Caco-2 (cell line): Measurements from ENCODE around the gene SCNN1G. TPM values are rescaled to one million over a fixed set of nuclear protein-coding genes. Genes with fewer than 3 reads are reported as not detected.

Experiments
- BruUV-seq: library from RNA; stranded (reverse); fragments of 400-500 nt; replicated peaks from 2 replicates; lab custom pipeline; 2021; lab: Mats Ljungman, UMichigan
- CTCF ChIA-PET: fragments of 300-600 bp; sonication (Branson Sonifier 250); formaldehyde crosslinking; loops from one replicate; lab custom pipeline; 2022; ENCODE audit warnings: antibody characterized with exemption; lab: Charles Lee
- POLR2A ChIA-PET: fragments of 300-600 bp; sonication (Branson Sonifier 250); formaldehyde crosslinking; loops from one replicate; lab custom pipeline; 2022; ENCODE audit warnings: antibody characterized with exemption; lab: Charles Lee
- DNase-seq, 2 experiments: peaks; one replicate each; pipeline versions ENCODE4 v3.0.0 to v3.0.0-alpha.2; 2020 to 2022
- H3K27me3 ChIP-seq: replicated peaks from 2 replicates; pipeline ENCODE4 v1.6.0; 2011; ENCODE audit warnings: low read length; ENCODE audit not compliant: control insufficient read depth, insufficient read depth
- H3K36me3 ChIP-seq: 2 replicates; pipeline ENCODE4 v1.5.1; 2011; ENCODE audit warnings: low read length; ENCODE audit not compliant: control insufficient read depth, insufficient read depth
- H3K4me1 ChIP-seq: fragments of 250-450 bp; sonication (Bioruptor Pico); 2 replicates; pipeline ENCODE4 v1.5.1; 2020; ENCODE audit warnings: mild to moderate bottlenecking
- H3K4me3 ChIP-seq: 2 replicates; pipeline ENCODE4 v1.5.1; 2011; ENCODE audit warnings: low read depth, mild to moderate bottlenecking, control low read depth, low read length
- H3K9me3 ChIP-seq: fragments of 250-450 bp; sonication (Bioruptor Pico); 2 replicates; pipeline ENCODE4 v1.5.1; 2020; ENCODE audit warnings: mild to moderate bottlenecking, moderate library complexity
- H3K27ac Mint-ChIP-seq: one replicate; pipeline ENCODE4 v1.8.0; 2022; ENCODE audit warnings: mixed read lengths; ENCODE audit not compliant: unreplicated experiment
- H3K27me3 Mint-ChIP-seq: one replicate; pipeline ENCODE4 v1.8.0; 2022; ENCODE audit warnings: mixed read lengths; ENCODE audit not compliant: insufficient read depth, unreplicated experiment
- H3K36me3 Mint-ChIP-seq: one replicate; pipeline ENCODE4 v1.8.0; 2022; ENCODE audit warnings: mild to moderate bottlenecking, mixed read lengths; ENCODE audit not compliant: insufficient read depth, unreplicated experiment
- H3K4me1 Mint-ChIP-seq: one replicate; pipeline ENCODE4 v1.8.0; 2022; ENCODE audit warnings: low read depth, mixed read lengths; ENCODE audit not compliant: unreplicated experiment
- H3K4me3 Mint-ChIP-seq: one replicate; pipeline ENCODE4 v1.8.0; 2022; ENCODE audit warnings: mild to moderate bottlenecking, moderate library complexity, mixed read lengths; ENCODE audit not compliant: unreplicated experiment
- H3K9me3 Mint-ChIP-seq: one replicate; pipeline ENCODE4 v1.8.0; 2022; ENCODE audit warnings: mixed read lengths; ENCODE audit not compliant: unreplicated experiment
- CTCF ChIP-seq, 2 experiments: fragments of 200-600 bp in 1 of 2; IDR thresholded peaks; 1 replicate in 1 of 2; 2 replicates in 1 of 2; pipeline versions ENCODE4 v1.5.1 to v1.8.0; 2011 to 2022; ENCODE audit warnings: antibody characterized with exemption in 1 of 2, control low read depth in 1 of 2, inconsistent platforms in 1 of 2, low read depth in 1 of 2, low read length in 1 of 2, mild to moderate bottlenecking in 1 of 2, moderate library complexity in 1 of 2; ENCODE audit not compliant: insufficient read depth in 1 of 2, severe bottlenecking in 1 of 2, unreplicated experiment in 1 of 2
- intact Hi-C: fragments of 100-400 bp; cut with micrococcal nuclease; formaldehyde crosslinking; loops from one replicate; pipeline ENCODE4 v1.10.0; 2022; ENCODE audit not compliant: unreplicated experiment
- total RNA-seq: library from RNA; stranded (reverse); gene quantifications from 2 replicates; pipeline ENCODE4 v1.2.3, GENCODE V29; 2022

The SCNN1G gene
- total RNA-seq, 1 experiment from 2014 or later = not detected

- Histone ChIP-seq H3K4me3 (no peak overlapping the region), H3K9me3 (no peaks in the 10 kb centered on the region), H3K27me3 (no peaks in the 10 kb centered on the region), H3K4me1 (peaks cover 17% of the 10 kb centered on the region), H3K36me3 (no peaks in the 10 kb centered on the region)
- H3K27me3 Mint-ChIP-seq = no peaks in the 10 kb centered on the region
- H3K4me3 Mint-ChIP-seq = no peak overlapping the region
- DNase-seq = no peak
- POLR2A ChIA-PET = no interaction called here
- intact Hi-C loops = no loop called here
- H3K4me1 Mint-ChIP-seq = no peaks in the 10 kb centered on the region
- no TSS peak for BruUV-seq
- TF ChIP-seq CTCF (IDR thresholded peaks at IDR 0.05; ENCODE audit: insufficient read depth in 1 of 2, low read depth in 1 of 2, low read length in 1 of 2, severe bottlenecking in 1 of 2, unreplicated experiment in 1 of 2) = no peak
- H3K36me3 Mint-ChIP-seq = no peaks in the 10 kb centered on the region
- peaks cover 8% of the 10 kb centered on the region for H3K9me3 Mint-ChIP-seq
- CTCF ChIA-PET = no interaction called here
- H3K27ac Mint-ChIP-seq = no peak overlapping the region
Observed at GRCh38 chr16:23141033-23141432, 41.5 kb upstream of the SCNN1G start.

GRCh38 chr16:23141500-23141899 is 41.0 kb upstream of the SCNN1G start:
- POLR2A ChIA-PET = no interaction called here
- H3K4me1 Mint-ChIP-seq = no peaks in the 10 kb centered on the region

GRCh38 chr16:23141959-23142740 is 40.4 kb upstream of the SCNN1G start:
- no peak overlapping the region for H3K4me3 ChIP-seq
- Mint-ChIP-seq H3K4me3 (no peak overlapping the region), H3K9me3 (peaks cover 8% of the 10 kb centered on the region), H3K27ac (no peak overlapping the region), H3K36me3 (no peaks in the 10 kb centered on the region), H3K4me1 (no peaks in the 10 kb centered on the region), H3K27me3 (no peaks in the 10 kb centered on the region)
- no peak for TF ChIP-seq CTCF (IDR thresholded peaks at IDR 0.05; ENCODE audit: insufficient read depth in 1 of 2, low read depth in 1 of 2, low read length in 1 of 2, severe bottlenecking in 1 of 2, unreplicated experiment in 1 of 2)
- no peaks in the 10 kb centered on the region for H3K36me3 ChIP-seq
- POLR2A ChIA-PET = no interaction called here
- CTCF ChIA-PET = no interaction called here
- DNase-seq = no peak
- H3K9me3 ChIP-seq = no peaks in the 10 kb centered on the region
- BruUV-seq = no TSS peak
- peaks cover 17% of the 10 kb centered on the region for H3K4me1 ChIP-seq
- intact Hi-C loops = no loop called here
- no peaks in the 10 kb centered on the region for H3K27me3 ChIP-seq

More at GRCh38 chr16:23141500-23141899, 41.0 kb upstream of the SCNN1G start:
- H3K9me3 Mint-ChIP-seq = peaks cover 8% of the 10 kb centered on the region
- H3K27me3 ChIP-seq = no peaks in the 10 kb centered on the region
- H3K9me3 ChIP-seq = no peaks in the 10 kb centered on the region
- H3K27me3 Mint-ChIP-seq = no peaks in the 10 kb centered on the region
- no peak overlapping the region for H3K27ac Mint-ChIP-seq
- CTCF ChIA-PET = no interaction called here
- DNase-seq = no peak
- H3K4me1 ChIP-seq = peaks cover 17% of the 10 kb centered on the region
- H3K4me3 ChIP-seq = no peak overlapping the region
- H3K36me3 ChIP-seq = no peaks in the 10 kb centered on the region
- H3K36me3 Mint-ChIP-seq = no peaks in the 10 kb centered on the region
- no peak overlapping the region for H3K4me3 Mint-ChIP-seq
- intact Hi-C loops = no loop called here
- TF ChIP-seq CTCF (IDR thresholded peaks at IDR 0.05; ENCODE audit: insufficient read depth in 1 of 2, low read depth in 1 of 2, low read length in 1 of 2, severe bottlenecking in 1 of 2, unreplicated experiment in 1 of 2) = no peak
- BruUV-seq = no TSS peak
